Myocyte (in vitro differentiated cells): ENCODE results near the gene MKX. TPM values are rescaled to one million over a fixed set of nuclear protein-coding genes. Genes with fewer than 3 reads are reported as not detected.
"Not testable (repeated sequence)": the region's sequence is repeated elsewhere in the genome, so short reads cannot be mapped to it uniquely, and the experiment has no call there.

Experiments
- DNase-seq: peaks from one replicate; pipeline ENCODE4 v3.0.0-alpha.2; 2012; ENCODE audit warnings: low read depth
- total RNA-seq: library from RNA; depleted of rRNA; stranded (reverse); fragments of >200 nt; gene quantifications from 2 replicates; pipeline ENCODE4 v1.2.3, GENCODE V29; 2014

MKX gene
- total RNA-seq, 1 donor from 2014 or later, result 0.35 TPM

DNA sequence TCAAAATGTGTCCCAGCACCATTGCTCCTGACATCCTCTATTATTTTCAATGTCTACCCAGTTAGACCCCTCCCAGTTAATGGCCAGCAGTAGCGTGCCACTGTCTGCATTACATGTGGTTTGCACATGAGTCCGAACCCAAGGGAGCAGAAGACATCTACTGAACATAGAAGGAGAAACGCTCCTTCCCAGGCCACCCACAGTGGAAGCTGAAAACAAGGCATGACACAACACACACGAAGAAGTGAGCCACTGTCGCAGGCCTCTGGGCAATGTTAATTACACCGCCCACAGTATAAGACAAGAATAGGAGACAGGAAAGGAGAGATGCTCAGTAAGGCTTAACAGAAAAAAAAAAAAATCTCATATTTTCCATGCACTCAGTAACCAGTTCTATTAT, 50.5 kb downstream of the MKX start:
- no peak for DNase-seq

DNA sequence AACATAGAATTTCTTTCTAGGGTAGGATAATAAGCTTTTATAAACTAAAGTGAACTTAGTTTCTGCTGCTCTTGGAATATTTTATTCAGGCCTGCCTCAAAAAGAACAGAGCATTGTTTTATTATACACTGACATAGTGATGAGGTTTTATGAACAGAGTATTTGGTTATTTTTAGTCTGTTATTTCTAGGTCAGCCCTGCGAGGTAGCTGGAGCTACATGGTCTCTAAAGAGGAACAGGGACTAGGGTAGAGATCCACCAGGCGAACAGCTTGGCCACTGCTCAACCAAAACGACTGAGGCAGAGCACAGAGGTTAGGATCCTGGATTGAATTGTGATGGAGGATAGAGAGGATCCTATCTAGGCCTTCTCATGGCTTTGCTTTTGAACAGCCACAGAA, 53.0 kb downstream of the MKX start:
- no peak for DNase-seq

DNA sequence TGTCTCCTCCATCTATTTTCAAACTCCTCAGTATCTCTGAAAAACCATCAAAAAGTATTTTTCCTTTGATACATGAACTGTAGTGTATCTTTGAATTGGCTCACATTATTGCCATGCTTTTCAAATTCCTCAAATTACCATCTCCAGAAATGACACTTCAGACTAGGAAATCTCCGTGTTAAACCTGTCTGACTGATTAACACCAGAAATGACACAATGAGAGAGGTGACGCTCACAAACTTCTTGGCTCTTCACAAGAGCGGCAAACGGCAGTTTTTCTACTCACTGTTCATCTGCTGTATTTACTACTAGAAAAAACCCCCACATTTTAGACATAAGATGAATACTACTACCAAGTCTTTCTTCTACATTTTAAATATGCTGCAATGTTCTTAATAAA, 56.6 kb downstream of the MKX start:
- DNase-seq, result no peak

DNA sequence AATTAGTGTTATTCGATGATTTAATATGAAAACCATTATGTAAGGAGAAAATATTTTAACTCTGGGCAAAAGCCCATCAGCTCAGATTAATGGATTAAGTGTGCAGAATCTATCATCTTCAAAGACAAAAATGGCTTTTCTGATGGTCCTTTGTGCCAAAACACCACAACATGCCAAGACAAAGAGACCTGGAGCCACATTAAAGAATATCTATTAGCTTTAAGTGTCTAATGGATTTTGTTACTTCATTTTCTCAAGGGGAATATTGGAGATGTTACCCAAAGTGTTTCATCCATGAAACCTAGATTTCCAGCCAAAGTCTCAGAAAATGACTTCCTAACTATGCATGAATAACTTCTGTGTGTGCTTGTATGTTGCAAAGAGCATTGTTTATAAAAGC, 57.3 kb downstream of the MKX start:
- DNase-seq, result no peak

DNA sequence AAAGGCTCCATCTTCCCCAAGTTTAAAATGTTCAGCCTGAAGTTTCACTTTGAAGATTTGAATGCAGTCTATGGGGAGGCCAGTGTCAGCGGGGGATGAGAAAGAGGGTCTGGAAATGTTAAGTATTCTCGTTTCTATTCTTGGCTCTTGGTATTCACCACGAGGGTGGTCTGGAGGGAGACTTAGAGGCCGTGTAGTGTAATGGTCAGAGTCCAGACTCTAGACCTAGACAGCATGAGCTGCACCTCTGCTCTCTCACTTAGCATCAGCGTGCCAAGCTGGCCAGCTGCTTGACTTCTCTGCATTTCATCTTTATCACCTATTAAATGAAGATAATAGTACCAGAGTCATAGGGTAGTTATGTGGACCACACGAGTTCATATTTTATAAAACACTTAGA, 57.9 kb downstream of the MKX start:
- DNase-seq, result no peak

DNA sequence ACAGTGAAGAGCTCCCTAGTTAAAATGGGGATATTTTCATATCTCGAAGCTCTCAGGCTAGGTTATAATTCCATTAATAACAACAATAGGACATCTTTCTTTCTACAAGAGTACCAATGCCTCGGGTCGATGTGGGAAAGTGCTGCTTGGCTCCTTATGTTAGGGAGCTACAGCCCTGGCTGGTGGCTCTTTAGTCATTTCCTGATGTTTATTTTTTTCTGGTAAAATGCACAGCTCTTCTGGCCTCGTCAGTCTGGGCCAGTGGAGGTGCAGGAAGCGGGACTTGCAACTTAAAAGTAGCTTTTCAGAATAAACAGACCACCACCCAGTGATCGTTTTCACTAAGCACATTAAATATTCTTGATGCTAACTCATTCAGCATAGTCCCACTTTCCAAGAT, 58.3 kb downstream of the MKX start:
- DNase-seq, result no peak

DNA sequence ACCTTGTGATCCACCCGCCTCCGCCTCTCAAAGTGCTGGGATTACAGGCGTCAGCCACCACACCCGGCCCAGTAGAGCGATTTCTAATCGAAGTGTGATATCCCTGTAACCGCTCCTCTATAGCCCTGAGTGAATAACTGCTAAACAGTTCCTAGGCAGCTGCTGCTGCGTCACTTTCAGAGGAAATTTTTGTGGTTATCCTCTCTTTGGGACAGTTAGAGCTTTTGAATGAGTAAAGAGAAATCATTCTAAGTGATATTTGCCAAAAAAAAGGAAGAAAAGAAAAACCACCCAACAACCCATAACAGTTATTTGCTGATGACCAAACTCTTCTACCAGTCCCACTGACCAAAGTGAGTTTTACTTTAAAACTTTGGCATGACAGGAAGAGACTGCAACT, 59.9 kb downstream of the MKX start:
- peak; percentile 8 for DNase-seq

DNA sequence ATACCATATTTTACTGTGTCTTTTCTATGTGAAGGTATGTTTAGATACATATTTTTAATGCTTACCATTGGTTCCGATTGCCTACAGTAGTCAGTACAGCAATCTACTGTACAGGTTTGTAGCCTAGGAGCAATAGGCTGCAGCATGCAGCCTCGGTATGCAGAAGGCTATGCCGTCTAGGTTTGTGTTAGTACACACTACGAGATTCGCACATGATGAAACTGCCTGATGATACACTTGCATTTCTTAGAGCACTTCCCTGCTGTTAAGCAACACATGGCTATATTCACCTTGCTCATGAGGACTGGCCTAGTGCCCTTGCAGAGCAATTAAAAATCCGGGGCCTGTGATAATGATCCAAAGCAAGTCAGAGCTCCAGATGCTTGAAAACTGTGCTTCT, 62.4 kb downstream of the MKX start:
- no peak for DNase-seq

DNA sequence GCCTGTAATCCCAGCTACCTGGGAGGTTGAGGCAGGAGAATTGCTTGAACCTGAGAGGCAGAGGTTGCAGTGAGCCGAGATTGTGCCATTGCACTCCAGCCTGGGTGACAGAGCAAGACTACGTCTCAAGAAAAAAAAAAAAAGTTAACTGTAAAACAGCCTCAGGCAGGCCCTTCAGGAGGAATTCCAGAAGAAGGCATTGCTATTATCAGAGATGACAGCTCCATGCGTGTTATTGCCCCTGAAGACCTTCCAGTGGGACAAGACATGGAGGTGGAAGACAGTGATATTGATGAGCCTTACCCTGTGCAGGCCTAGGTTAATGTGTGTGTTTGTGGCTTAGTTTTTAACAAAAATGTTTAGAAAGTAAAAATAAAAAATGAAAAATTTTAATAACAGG, 63.8 kb downstream of the MKX start:
- DNase-seq, result not testable (repeated sequence)

DNA sequence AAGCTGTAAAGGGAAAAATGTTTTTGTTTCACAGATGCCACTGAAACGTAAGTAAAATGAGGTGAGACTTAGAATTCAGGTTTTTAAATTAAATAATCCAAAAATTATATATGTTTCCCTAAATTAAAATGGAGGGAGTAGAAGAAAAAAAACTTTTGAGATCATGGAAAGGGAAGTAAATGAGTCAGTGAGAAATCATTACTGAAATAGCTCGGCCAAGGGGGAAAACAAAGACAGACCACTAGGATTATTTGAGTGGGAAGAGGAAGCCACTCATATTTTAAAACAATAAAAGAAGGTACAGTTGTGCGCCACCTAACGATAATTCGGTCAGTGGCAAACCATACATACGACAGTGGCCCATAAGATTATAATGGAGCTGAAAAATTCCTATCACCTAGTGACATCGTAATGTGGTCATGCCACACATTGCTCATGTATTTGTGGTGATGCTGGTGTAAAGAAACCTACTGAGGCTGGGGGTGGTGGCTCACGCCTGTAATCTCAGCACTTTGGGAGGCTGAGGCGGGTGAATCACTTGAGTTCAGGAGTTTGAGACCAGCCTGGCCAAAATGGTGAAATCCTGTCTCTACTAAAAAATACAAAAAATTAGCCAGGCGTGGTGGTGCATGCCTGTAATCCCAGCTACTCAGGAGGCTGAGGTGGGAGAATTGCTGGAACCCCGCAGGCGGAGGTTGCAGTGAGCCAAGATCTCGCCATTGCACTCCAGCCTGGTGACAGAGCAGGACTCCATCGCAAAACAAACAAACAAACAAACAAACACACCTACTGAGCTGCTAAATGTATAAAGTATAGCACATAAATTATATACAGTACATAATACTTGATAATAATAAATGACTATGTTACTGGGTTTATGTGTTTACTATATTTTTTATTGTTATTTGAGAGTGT, 64.7 kb downstream of the MKX start:
- no peak for DNase-seq

DNA sequence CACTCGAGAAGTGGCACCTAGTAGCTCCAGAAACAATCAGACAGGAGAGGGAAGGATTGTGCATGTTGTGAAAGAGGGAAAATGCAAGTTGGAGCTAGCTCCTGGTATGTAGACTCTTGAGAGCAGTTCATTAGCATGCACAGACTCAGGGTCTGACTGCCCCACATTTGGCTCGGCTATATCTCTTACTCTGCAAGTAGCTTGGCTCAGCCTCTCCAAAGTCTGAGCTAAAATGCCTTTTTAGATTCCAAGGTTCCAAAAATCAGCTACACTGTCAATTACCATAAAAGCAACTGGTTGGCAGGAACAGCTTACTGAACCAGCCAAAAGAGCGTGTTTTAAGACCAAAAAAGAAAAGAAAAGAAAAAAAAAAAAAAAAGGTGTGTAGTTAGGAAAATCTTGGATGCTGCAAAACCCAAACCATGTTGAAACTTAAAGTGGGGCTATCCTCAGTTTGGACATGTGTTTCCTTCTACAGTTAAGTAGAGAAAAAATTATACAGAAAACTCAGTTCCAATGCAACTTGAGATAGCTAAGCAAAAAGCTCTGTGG, 65.5 kb downstream of the MKX start:
- DNase-seq, result no peak

DNA sequence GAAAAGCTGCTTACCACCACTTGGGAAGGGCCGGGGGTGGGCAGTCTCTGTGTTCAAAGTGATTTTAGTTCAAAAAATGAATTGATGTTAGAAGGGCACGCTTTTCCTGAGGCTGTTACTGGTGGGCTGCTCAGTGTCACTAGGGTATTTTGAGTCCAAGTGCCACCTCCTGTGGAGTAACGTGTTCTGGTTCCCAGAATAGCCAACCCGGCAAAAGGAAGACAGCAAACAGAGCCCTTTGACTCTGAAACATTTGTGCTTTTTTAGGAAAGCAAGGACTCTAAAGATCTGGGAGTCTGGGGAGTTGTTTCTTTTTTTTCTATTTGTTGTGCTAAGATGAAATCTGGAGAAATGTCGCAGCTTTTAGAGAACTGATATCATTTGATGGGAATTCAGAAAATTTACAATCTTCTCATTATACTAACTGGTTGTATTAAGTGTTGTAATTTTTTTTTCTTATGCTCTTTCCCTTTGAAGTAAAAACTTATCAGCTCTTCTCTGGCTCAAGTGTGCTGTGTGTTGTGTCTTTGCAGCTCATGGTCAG, 66.2 kb downstream of the MKX start:
- DNase-seq, result no peak

DNA sequence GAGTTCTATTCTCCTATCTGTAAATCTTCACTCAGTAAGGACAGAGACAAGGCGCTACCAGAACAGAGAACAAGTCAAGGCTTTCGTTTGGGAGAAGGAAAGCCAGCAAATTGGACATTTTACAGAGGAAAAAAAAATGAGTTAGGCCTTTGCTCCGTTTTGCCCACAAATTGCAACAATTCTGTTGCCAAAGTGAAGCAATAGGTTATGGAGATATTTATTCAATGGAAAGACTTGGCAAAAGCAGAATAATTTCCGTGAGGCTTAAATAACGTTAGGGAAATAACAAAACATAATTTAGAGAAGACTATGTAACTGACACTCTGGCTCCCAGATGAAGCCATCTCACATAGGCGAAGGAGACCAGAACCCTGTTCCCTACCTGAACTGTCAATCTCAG, 67.5 kb downstream of the MKX start:
- no peak for DNase-seq

DNA sequence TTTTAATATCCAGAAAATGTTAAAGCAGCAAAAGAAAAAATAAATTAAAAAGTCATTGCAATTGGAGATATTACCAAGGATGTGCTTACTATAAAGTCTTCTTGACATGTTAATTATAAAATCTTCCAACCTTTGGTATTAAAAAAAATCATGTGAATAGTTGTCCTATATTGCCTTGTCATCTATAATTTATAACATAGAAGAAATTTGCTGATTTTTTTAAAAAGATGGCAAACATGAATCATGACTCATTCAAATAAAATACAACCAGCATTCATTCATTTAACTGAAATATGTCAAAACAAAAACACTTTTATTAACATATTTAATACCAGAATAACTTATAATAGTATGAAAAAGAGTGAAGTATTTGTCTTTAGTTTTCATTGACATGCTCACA, 72.6 kb downstream of the MKX start:
- DNase-seq, result no peak

DNA sequence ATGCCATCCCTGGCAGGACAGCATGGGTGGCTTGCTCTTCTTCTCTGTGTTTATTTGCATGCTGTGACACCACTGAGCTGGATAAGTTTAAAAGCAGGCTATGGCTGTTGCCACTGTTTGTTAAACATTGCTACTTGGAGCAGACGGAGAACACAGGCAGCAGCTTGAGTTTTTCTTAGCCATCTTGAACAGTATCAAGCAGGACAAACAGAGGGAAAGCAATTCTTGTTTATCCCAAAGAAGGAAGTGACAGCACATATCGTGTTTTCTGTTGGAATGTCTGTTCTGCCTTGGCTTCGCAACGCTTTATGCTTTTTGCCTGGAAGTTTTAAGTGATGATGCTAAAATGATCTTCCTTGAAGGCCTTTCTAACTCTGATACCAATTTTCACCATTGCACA, 73.8 kb downstream of the MKX start:
- DNase-seq, result no peak

DNA sequence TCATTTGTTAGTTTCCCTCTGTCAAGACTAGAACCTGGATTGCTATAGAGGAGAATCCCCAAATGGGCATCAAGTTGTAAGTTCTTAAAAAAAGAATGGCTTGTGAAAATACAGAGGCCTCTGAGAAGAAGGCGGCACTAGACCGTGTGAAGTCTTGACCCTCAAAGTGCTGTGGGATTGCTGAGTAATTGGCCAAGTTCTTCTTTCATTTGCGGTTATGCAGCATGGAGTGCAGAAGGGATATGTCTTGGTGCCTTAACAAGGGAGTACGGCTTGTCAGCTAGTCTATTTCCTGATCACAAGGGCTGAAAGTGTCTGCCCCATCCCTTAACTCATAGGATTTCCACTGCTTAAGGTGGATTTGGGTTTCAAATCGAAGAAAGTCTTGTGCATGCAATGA, 81.2 kb downstream of the MKX start:
- DNase-seq, result no peak

DNA sequence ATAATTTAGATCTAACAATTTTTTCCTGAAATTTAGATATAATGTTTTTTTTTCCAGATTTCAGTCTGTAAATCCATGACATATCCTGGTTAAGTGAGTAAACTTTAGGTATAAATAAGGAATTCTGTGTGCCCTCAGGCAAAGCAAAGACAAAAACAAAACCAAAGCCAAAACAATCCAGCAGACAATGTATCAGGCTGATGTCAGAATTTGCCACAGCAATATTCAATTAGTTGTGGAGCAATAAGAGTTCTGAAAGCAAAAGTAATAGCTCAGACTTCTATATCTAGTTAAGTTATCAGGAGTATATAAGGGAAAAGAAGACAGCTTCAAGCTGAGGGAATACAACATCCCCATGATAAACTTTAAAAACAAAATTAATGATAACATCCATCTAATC, 82.0 kb downstream of the MKX start:
- DNase-seq, result no peak

DNA sequence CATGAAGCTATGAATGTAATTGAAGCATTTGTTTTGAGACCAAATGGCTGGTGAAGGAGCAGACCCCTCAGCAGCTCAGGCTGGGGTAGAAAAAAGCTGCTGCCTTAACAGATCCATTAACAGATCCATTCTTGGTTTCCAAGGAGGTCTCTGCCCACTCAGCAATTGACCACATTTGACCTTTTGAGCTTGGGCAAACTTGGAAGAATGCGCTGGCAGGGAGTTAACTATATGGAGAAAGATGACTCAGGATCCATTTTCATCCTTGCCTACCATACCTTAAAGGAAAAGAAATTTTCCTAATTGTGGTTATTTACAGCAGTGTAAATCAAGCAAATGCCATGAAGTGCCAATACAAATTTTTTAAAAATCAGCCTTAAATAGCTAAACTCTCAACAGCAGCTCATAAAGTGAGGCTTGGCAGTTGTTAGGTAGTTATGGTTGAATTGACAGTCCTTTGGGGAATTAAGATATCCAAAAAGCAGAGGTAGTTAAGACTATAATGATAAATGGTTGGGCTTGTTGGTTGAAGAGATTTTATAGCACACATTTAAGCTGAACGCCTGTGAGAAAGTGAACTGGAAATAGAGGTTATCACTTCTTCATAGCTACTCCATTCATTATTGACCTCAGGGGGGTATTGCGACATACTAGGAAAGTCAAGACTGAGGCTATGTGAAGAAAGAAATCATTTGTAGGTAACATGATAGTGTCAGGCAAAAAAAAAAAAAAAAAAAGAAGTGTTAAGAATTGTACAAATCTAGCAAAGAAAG, 83.9 kb downstream of the MKX start:
- DNase-seq, result peak; percentile 37

DNA sequence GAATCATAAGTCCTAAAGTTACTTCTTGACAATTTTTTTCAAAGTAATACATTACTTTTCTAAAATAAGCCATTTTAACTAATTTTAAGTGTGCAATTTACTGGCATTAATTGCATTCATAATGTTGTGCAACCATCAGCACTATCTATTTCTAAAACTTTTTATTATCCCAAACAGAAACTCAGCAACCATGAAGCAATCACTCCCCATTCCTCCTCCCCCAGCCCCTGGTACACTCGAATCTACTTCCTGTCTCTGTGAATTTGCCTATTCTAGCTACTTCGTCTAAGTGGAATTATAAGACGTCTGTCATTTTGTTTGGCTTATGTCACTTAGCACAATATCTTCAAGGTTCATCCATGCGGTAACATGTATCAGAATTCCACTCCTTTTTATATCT, 84.9 kb downstream of the MKX start:
- DNase-seq, result no peak

DNA sequence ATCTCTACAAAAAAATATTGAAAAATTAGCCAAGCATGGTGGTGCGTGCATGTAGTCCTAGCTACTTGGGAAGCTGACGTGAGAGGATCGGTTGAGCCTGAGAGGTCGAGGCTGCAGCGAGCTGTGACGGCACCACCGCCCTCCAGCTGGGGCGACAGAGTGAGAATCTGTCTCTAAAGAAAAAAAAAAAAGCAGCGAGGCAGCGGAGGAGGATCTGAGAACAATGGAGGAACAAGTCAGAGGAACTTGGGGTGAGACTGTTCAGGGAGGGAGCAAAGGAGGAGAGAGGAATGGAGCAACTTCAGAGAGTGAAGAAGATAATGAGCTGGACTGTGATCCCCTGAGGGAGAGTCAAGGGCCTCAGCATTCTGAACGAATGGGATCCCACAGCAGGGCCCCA, 85.4 kb downstream of the MKX start:
- no peak for DNase-seq

DNA sequence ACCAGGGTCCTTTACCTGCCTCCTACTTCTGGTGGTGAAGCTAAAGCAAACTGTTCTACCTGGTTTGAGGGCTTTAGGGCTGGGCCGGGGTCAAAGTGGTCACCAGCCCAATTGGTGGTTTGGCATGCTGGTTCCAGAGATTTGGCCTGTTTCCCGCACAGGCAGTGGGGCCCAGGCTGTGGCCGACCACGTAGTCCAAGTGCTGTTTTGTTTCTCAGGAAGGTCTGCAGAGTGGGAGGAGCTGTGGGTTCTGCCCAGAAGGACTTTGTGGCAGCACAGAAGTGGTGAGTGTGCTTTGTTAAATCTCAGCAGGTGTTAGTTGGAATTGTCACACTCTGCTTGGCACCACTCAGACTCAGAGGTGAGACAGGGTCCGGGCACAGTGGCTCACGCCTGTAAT, 85.8 kb downstream of the MKX start:
- peak; percentile 79 for DNase-seq

DNA sequence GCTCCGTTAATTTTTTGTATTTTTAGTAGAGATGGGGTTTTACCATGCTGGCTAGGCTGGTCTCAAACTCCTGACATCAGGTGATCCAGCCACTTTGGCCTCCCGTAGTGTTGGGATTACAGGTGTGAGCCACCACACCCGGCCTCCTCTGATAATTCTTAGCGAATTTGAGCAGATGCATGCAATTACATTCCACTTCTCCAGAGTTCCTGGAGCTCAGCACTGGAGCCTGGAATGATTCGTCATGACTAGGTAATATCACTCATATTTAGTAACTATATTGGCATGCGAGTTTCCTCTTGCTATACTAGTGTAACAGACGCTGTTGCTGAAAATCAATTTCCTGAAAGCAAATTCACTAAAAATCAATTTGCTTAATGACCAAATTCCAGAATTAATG, 86.8 kb downstream of the MKX start:
- DNase-seq, result no peak
